GM21825 (cell line): Measurements from ENCODE around the gene NPAS3.

Experiments used
- ATAC-seq: cut with Tn5 transposase; IDR thresholded peaks from one replicate; pipeline ENCODE4 v1.9.1; 2021; ENCODE audit warnings: mild to moderate bottlenecking, moderate library complexity; ENCODE audit not compliant: unreplicated experiment

Gene NPAS3

GRCh38 chr14:33309106-33309505 lies 370.4 kb downstream of the NPAS3 start:
- ATAC-seq, result no peak

DNA sequence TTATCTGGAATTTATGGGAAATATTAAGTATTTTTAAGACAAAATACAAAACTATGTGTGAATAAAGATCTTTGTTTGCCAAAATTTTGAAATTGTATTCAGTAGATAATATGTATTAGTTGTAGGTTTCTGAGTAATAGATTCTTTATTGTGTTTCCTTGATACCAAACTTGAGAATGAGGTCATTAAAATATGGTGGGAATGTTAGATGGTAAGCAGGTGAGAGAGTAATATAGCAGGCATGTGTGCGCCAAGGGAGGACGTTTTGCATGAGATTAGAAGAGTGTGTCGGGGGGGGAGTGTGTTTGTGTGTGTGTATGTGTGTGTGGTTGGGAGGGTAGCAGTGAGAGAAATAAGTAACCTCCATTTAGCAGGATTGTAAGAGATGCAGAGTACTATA lies 376.5 kb downstream of the NPAS3 start:
- ATAC-seq, result no peak

DNA sequence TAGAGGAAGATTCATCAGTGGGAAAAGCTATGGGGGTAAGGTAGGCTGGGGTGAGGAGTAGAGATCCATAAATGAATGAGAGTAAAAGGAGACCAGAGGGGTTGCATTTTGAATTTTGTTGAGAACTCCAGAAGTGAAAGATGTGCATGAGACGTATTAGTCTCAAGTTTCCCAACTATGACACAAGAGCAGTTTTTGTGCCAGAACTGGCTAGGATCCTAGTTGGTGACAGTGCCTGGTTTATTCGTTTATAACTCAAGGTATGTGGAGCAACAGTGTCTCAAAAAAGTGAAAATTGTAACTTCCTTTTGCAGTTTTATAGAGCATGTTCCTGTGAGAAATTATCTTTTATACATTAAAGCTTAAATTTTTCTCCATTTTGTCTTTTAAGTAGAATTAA lies 377.0 kb downstream of the NPAS3 start:
- no peak for ATAC-seq

DNA sequence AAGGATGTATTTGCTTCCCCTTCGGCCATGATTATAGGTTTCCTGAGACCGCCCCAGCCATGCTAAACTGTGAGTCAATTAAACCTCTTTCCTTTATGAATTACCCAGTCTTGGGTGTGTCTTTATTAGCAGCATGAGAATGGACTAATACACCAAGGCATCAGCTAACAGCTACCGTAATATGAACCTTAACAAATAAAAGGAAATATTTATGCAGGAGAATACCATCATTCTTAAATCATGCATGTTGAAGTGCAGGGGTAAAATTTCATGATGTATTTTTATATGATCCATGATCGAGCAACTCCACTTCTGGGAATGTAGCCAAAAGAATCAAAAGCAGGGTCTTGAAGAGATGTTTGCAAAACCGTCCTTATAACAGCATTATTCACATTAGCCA lies 379.0 kb downstream of the NPAS3 start:
- ATAC-seq, result no peak

DNA sequence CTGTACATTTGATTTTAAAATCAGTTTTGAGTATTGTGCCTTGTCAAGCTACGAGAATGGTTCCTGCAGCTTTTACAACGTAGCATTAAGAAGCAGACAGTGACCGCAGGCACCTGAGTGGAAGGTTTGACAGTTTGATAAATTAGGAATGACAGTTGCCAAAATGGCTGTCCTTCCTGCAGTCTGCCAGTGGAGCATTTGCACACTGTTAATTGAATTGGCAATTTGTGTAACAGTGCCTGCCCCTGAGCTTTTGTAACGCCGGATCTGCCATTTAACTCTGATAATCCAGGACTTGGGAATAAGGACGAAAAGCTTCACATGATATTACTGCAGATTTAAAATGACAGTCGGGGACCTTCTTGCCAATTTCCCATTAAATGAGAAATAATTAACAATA lies 385.3 kb downstream of the NPAS3 start:
- ATAC-seq, result no peak

- ATAC-seq, result no peak
Observed at GRCh38 chr14:33331176-33331949, 392.7 kb downstream of the NPAS3 start.

GRCh38 chr14:33332497-33332896 lies 393.8 kb downstream of the NPAS3 start:
- no peak for ATAC-seq

- ATAC-seq, result no peak
Observed at GRCh38 chr14:33335366-33335765, 396.7 kb downstream of the NPAS3 start.

- ATAC-seq, result no peak
Observed at GRCh38 chr14:33342299-33342974, 403.8 kb downstream of the NPAS3 start.

DNA sequence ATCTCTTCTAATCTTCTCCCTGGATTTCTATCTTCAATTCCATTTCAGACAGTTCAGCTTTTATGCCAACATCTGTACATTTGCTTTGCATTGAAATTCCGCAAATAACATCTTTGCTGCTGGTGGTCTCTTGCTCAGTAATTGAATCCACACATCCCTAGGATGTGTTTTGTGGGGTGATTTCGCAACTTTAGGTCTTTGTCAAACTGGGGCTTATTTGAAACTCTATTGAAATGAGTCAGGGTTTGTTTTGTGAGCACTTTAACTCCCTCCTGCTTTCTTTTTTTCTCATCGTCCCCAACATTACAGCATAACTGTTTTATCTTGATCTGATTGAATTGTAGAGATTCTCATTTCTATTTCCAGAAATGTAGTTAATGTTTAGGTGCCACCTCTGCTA lies 404.3 kb downstream of the NPAS3 start:
- ATAC-seq, result no peak

- ATAC-seq, result no peak
Observed at GRCh38 chr14:33347796-33348195, 409.1 kb downstream of the NPAS3 start.

DNA sequence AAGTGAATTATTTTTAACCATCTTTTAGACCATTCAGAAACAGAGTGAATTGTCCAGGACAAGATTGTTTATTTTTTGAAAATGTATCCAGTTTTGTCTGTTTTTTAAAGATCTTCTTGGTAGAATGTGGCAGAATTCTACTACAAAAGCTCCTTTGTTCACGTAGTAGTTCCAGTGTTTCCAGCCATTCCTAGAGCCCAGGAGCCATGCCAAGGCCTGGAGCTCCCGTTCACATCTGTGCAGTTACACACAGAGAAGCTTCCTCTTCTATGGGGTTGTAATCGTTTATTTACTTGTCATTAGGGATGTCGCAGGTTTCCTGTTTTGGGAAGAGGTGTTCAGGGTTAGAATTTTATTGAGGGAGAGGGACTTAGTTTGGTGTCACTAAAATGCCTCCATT lies 409.8 kb downstream of the NPAS3 start:
- ATAC-seq, result no peak

DNA sequence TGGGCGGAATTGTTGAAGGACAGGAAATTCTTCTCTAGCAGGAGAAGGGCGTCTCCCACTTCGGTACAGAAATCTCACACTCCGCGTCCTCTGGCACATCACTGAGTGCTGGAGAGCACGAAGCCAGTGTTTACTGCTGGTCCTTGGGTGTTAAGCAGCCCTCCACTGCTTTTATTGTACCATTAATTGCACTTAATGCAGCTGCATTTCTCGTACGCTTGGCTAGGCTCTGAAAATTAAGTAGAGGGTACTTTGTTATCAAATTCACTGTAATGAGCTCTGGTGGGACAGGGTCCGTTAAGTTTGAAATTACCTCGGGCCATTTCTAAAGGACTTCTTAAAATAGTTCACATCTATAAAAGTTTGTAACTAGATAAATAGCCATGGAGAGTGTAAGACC lies 411.2 kb downstream of the NPAS3 start:
- no peak for ATAC-seq

GRCh38 chr14:33350366-33350990 lies 411.8 kb downstream of the NPAS3 start:
- no peak for ATAC-seq

GRCh38 chr14:33352821-33353220 lies 414.1 kb downstream of the NPAS3 start:
- ATAC-seq, result no peak

DNA sequence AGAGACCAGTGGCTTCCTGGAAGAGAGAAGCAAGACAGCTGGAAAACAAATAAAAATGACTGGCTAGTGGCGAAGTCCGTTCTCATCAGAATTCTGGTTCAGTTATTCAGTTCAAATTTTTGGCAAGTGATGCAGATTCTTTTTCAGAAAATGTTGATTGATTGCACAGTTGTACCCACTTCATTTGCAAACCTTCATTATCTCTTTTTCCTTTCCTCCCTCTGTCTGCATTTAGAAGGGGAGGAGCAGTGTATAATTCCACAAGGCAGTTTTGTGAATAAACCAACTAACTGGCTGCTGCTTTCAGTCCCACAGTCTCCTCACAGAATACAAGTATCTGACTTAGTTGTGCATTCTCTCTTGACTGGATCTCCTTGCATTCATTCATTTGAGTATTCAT lies 417.5 kb downstream of the NPAS3 start:
- no peak for ATAC-seq

DNA sequence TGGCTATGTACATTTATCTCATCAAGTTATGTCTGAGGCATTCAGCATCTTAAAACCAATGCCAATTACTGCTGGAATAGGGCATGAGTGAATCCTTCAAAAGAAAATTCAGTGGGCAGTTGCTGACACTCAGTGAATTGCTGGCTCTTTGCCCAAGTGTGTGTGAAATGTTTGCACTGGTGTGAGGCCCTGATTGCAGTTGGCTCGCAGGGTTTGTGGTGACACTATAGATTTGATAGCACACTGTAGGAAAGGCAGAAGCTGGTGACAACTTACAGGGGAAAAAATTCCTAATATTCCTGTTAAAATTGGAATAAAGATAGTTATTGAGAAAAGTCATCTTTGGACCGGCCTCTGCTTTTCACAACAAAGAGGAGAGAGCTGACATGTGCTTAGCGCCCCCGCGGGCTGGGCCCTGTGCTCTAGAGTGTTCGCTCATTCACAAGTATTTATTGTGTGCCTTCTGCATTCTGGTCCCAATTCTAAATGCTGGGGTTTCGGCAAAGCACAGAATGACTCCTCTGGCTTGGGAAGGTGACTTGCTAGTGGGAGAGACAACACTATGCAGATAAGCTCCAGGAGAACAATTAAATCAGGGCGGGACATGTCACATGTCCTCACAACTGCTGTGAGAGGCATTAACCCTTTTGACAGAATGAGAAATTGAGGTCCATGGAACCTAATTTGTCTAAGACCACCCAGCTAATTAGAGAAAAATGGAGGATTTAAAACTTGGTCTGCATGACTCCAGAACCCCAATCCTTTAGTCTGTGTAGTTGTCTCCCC lies 418.7 kb downstream of the NPAS3 start:
- ATAC-seq, result no peak

DNA sequence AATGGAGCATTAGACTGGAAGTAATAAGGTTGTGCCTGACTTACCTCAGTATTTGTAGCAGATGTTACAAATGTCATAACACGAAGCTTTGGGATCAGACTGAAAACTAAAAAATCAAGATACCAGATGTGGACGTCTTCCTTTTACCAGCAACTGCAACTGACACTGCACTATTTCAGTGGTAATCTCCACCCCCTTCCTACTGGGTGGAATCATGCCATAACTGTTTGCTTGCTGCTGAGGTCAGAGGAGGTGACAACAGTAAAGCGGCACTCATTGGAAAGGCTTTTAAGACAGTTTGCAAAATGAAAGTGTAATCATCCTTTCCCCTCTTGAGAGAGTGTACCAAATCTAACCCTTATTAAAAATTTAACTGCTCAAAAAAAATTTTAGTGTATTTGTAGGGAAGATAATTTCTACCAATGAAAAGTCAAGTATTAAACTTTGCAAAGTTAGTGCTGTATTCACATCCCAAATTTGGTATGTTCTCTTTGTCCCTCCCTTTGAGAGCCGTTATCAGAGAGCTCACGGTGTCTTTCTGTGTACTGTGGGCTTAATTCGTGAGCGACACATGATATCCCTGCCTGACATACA lies 420.7 kb downstream of the NPAS3 start:
- no peak for ATAC-seq

- no peak for ATAC-seq
Observed at GRCh38 chr14:33362934-33363333, 424.3 kb downstream of the NPAS3 start.

- no peak for ATAC-seq
Observed at GRCh38 chr14:33363682-33364081, 425.0 kb downstream of the NPAS3 start.

DNA sequence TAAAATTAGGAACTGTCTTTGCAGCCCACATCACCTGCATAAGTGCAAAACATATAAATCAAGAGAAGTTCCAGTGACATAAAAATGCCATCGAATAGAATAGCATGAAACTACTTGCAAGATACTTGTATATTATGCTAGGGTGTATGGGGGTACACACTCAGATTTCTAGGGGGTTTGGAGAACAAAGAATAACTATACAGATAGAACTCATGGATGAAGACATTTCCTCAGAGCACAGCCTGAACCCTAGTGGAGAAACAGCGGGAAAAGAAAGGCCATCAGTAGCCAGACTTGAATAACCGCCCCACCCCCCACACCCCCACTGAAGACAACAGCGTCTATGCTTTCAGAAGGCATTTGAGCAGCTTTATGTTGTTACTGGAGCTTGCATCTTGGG lies 425.8 kb downstream of the NPAS3 start:
- ATAC-seq, result no peak
